Mammary epithelial cell (primary cell): Measurements from ENCODE around the gene ATP10B.

Experiments
- CTCF ChIP-seq, 2 donors: IDR thresholded peaks in 1 of 2; conservative IDR thresholded peaks in 1 of 2; 2 replicates each; pipeline ENCODE4 v1.5.1; 2011 to 2012; ENCODE audit warnings: inconsistent platforms in 2 of 2, low read length in 2 of 2, mild to moderate bottlenecking in 2 of 2, control low read depth in 1 of 2, low read depth in 1 of 2; ENCODE audit not compliant: insufficient read depth in 1 of 2; ENCODE audit errors: extremely low read depth in 1 of 2
- EZH2 ChIP-seq: IDR thresholded peaks from 2 replicates; pipeline ENCODE4 v1.6.1; 2012; ENCODE audit warnings: low read length, inconsistent platforms, borderline replicate concordance

GRCh38 chr5:160548949-160549645 lies 302.9 kb downstream of the ATP10B start:
- no peak for TF ChIP-seq CTCF (conservative IDR thresholded peaks at IDR 0.05 in 1 of 2, IDR thresholded peaks at IDR 0.05 in 1 of 2; ENCODE audit: extremely low read depth in 1 of 2, insufficient read depth in 1 of 2, low read depth in 1 of 2, low read length in 2 of 2)
- TF ChIP-seq EZH2: no peak
